ENCODE results near the gene PIM3. TPM values are rescaled to one million over a fixed set of nuclear protein-coding genes. Genes with fewer than 3 reads are reported as not detected.

Gene PIM3
- polyA plus RNA-seq, 1 of the 3 experiments (the other 2 are of a cell fraction), result 15.3 TPM

GRCh38 chr22:50008151-50009040 is 47.8 kb downstream of the PIM3 start:
- no peak overlapping the region for H2AFZ ChIP-seq (ENCODE audit: low read depth)
- POLR2A ChIA-PET, result no interaction called here
- H3F3A ChIP-seq (replicated peaks; ENCODE audit: insufficient read depth), result no peaks in the 10 kb centered on the region
- CTCF ChIA-PET, result interaction anchor here (0.7 to 2.1 kb wide), 3 partner anchors 8 to 22 kb away, joined by 3 to 8 read pairs (median 3); no protein-coding TSS in a partner anchor
- TF ChIP-seq TAF1 (IDR thresholded peaks at IDR 0.05; ENCODE audit: borderline replicate concordance, low read depth, low read length) (no peak), RFX5 (IDR thresholded peaks at IDR 0.05; ENCODE audit: low read length) (no peak)
- no peaks in the 10 kb centered on the region for H4K20me1 ChIP-seq (ENCODE audit: insufficient read depth)
- H3K4me3 ChIP-seq (ENCODE audit: low read depth in 2 of 2, low read length in 1 of 2), result no peak overlapping the region
- no peaks in the 10 kb centered on the region for H3K4me1 ChIP-seq (ENCODE audit: control insufficient read depth in 1 of 2, insufficient read depth in 2 of 2, low read depth in 1 of 2, low read length in 1 of 2)
- no peaks in the 10 kb centered on the region for H3K36me3 ChIP-seq (replicated peaks in 1 of 2; ENCODE audit: control insufficient read depth in 1 of 2, insufficient read depth in 2 of 2, low read length in 1 of 2)
- no peak overlapping the region for H3K9ac ChIP-seq
- no peaks in the 10 kb centered on the region for H3K9me3 ChIP-seq
- H3K27ac ChIP-seq (ENCODE audit: low read depth in 2 of 2, low read length in 1 of 2), result no peak overlapping the region
- H3K9me2 ChIP-seq, result no peaks in the 10 kb centered on the region
- WGBS (ENCODE audit: low lambda C conversion rate), result 80% methylated on average over 17 of the region's 24 CpGs
- H3K27me3 ChIP-seq (ENCODE audit: insufficient read depth), result peaks cover 36% of the 10 kb centered on the region
- no peaks in the 10 kb centered on the region for H3K79me2 ChIP-seq (ENCODE audit: insufficient read depth)
- peak; percentile 20 for DNase-seq
- no peak overlapping the region for H3K4me2 ChIP-seq

- WGBS (ENCODE audit: low lambda C conversion rate), result 72% methylated on average over 3 of the region's 16 CpGs
- ChIA-PET CTCF (interaction anchor here (2.1 kb wide), 1 partner anchor 21 kb away, joined by 8 read pairs; no protein-coding TSS in a partner anchor), POLR2A (no interaction called here)
Observed at GRCh38 chr22:50009251-50009650, 48.7 kb downstream of the PIM3 start.

More at GRCh38 chr22:50009251-50009650, 48.7 kb downstream of the PIM3 start:
- peak; percentile 30 for DNase-seq
- Histone ChIP-seq H3K27ac (ENCODE audit: low read depth in 2 of 2, low read length in 1 of 2) (no peak overlapping the region), H4K20me1 (ENCODE audit: insufficient read depth) (no peaks in the 10 kb centered on the region), H3K27me3 (ENCODE audit: insufficient read depth) (peaks cover 42% of the 10 kb centered on the region), H3K9ac (no peak overlapping the region), H3F3A (replicated peaks; ENCODE audit: insufficient read depth) (no peaks in the 10 kb centered on the region), H3K79me2 (ENCODE audit: insufficient read depth) (no peaks in the 10 kb centered on the region), H3K9me2 (no peaks in the 10 kb centered on the region), H3K4me1 (ENCODE audit: control insufficient read depth in 1 of 2, insufficient read depth in 2 of 2, low read depth in 1 of 2, low read length in 1 of 2) (no peaks in the 10 kb centered on the region), H3K4me2 (no peak overlapping the region), H2AFZ (ENCODE audit: low read depth) (no peak overlapping the region), H3K4me3 (ENCODE audit: low read depth in 2 of 2, low read length in 1 of 2) (no peak overlapping the region), H3K9me3 (no peaks in the 10 kb centered on the region), H3K36me3 (replicated peaks in 1 of 2; ENCODE audit: control insufficient read depth in 1 of 2, insufficient read depth in 2 of 2, low read length in 1 of 2) (no peaks in the 10 kb centered on the region)
- TF ChIP-seq, protein P1, sequence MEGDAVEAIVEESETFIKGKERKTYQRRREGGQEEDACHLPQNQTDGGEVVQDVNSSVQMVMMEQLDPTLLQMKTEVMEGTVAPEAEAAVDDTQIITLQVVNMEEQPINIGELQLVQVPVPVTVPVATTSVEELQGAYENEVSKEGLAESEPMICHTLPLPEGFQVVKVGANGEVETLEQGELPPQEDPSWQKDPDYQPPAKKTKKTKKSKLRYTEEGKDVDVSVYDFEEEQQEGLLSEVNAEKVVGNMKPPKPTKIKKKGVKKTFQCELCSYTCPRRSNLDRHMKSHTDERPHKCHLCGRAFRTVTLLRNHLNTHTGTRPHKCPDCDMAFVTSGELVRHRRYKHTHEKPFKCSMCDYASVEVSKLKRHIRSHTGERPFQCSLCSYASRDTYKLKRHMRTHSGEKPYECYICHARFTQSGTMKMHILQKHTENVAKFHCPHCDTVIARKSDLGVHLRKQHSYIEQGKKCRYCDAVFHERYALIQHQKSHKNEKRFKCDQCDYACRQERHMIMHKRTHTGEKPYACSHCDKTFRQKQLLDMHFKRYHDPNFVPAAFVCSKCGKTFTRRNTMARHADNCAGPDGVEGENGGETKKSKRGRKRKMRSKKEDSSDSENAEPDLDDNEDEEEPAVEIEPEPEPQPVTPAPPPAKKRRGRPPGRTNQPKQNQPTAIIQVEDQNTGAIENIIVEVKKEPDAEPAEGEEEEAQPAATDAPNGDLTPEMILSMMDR (IDR thresholded peaks at IDR 0.05), result no peak
- no peak for TF ChIP-seq FOXJ3 (CRISPR knock-in tag; IDR thresholded peaks at IDR 0.05)
- no peak for TF ChIP-seq RCOR1 (IDR thresholded peaks at IDR 0.05; ENCODE audit: low read length)
- no peak for TF ChIP-seq CHD2 (IDR thresholded peaks at IDR 0.05; ENCODE audit: low read length, partially characterized antibody)
- TF ChIP-seq EZH2phosphoT487 (IDR thresholded peaks at IDR 0.05; ENCODE audit: borderline replicate concordance, low read depth), result no peak
- TF ChIP-seq, protein P2, sequence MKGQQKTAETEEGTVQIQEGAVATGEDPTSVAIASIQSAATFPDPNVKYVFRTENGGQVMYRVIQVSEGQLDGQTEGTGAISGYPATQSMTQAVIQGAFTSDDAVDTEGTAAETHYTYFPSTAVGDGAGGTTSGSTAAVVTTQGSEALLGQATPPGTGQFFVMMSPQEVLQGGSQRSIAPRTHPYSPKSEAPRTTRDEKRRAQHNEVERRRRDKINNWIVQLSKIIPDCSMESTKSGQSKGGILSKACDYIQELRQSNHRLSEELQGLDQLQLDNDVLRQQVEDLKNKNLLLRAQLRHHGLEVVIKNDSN (IDR thresholded peaks at IDR 0.05; ENCODE audit: borderline replicate concordance, low read depth), result no peak
- TF ChIP-seq POLR2AphosphoS5 (IDR thresholded peaks at IDR 0.05; ENCODE audit: low read depth, low read length), result no peak
- TF ChIP-seq SIN3A (IDR thresholded peaks at IDR 0.05; ENCODE audit: borderline replicate concordance, low read depth, low read length), result no peak
- TF ChIP-seq, protein P3, sequence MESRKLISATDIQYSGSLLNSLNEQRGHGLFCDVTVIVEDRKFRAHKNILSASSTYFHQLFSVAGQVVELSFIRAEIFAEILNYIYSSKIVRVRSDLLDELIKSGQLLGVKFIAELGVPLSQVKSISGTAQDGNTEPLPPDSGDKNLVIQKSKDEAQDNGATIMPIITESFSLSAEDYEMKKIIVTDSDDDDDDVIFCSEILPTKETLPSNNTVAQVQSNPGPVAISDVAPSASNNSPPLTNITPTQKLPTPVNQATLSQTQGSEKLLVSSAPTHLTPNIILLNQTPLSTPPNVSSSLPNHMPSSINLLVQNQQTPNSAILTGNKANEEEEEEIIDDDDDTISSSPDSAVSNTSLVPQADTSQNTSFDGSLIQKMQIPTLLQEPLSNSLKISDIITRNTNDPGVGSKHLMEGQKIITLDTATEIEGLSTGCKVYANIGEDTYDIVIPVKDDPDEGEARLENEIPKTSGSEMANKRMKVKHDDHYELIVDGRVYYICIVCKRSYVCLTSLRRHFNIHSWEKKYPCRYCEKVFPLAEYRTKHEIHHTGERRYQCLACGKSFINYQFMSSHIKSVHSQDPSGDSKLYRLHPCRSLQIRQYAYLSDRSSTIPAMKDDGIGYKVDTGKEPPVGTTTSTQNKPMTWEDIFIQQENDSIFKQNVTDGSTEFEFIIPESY (IDR thresholded peaks at IDR 0.05; ENCODE audit: borderline replicate concordance, low read depth), result no peak
- no peak for TF ChIP-seq RAD21 (IDR thresholded peaks at IDR 0.05; ENCODE audit: low read length)
